Mucosa of descending colon (tissue), 3 donors: ENCODE measurements around the gene KHDRBS2. TPM values are rescaled to one million over a fixed set of nuclear protein-coding genes. Genes with fewer than 3 reads are reported as not detected.

ENCODE experiments used
- ATAC-seq: fragments of 200-7000 bp; cut with Tn5 transposase; one replicate; pipeline ENCODE4 v1.9.1; 2020; ENCODE audit warnings: mild to moderate bottlenecking, moderate library complexity
- DNase-seq, 3 donors: peaks; one replicate each; pipeline ENCODE4 v3.0.0-alpha.2; 2020
- H3K36me3 ChIP-seq: fragments of 200-600 bp; one replicate; pipeline ENCODE4 v1.8.0; 2021; ENCODE audit warnings: low read depth, mild to moderate bottlenecking
- H3K4me1 ChIP-seq: fragments of 200-600 bp; one replicate; pipeline ENCODE4 v1.8.0; 2021; ENCODE audit warnings: low read depth, mild to moderate bottlenecking
- H3K4me3 ChIP-seq: fragments of 200-600 bp; one replicate; pipeline ENCODE4 v1.8.0; 2021; ENCODE audit warnings: mild to moderate bottlenecking
- H3K9me3 ChIP-seq: fragments of 200-600 bp; one replicate; pipeline ENCODE4 v1.8.0; 2021; ENCODE audit warnings: mild to moderate bottlenecking
- intact Hi-C, 2 donors: fragments of 100-400 bp; cut with DNase I in 1 of 2; cut with micrococcal nuclease in 1 of 2; formaldehyde crosslinking; loops; one replicate each; pipeline versions ENCODE4 v1.11.0 to v1.11.1; 2022; cut with DNase I, micrococcal nuclease
- total RNA-seq, 3 donors: library from RNA; stranded (reverse); fragmentation: NEBNext Ultra II Directional in 2 of 3; extraction: Animal tissue kit (Norgen Biotek cat#: 25700) in 2 of 3; gene quantifications; one replicate each; pipeline versions ENCODE4 v1.2.1 to v1.2.4, GENCODE V29; 2021 to 2023
- TF ChIP-seq, protein P1 (sequence below): fragments of 200-600 bp; IDR thresholded peaks from one replicate; pipeline ENCODE4 v1.8.0; 2022; ENCODE audit warnings: antibody characterized with exemption, mild to moderate bottlenecking
- donor health status: DM: no; HTN: no; CAD: no; lungs with moderate emphysema.
- donor health status: DM: no; HTN: no; CAD: no.
- donor health status: DM: no; HTN: yes; CAD: no.

The KHDRBS2 gene
- total RNA-seq, 3 donors from 2014 or later = 0.82 to 2.9 (median 1.1) TPM

DNA sequence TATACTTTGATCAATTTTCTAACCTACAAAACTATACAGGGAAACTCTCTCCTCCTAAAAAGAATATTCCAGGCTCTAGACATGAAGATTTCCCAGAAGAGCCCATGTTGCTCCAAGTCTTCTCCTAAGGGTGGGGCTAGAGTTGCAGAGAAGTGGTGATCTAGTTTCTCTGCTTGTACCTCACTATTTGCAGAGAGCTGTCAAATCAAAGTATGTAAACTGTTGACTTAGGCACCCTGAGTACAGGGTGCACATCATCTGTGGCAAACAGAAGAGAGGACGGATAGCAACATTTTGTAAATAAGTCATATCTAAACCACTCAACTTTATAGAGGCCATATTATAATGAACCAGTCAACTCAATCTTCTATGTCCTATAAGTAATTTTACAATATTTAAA, 250.1 kb downstream of the KHDRBS2 start:
- H3K9me3 ChIP-seq = no peaks in the 10 kb centered on the region
- no peak overlapping the region for H3K4me3 ChIP-seq
- ATAC-seq (no peak), DNase-seq (no peak)
- TF ChIP-seq, protein P1, sequence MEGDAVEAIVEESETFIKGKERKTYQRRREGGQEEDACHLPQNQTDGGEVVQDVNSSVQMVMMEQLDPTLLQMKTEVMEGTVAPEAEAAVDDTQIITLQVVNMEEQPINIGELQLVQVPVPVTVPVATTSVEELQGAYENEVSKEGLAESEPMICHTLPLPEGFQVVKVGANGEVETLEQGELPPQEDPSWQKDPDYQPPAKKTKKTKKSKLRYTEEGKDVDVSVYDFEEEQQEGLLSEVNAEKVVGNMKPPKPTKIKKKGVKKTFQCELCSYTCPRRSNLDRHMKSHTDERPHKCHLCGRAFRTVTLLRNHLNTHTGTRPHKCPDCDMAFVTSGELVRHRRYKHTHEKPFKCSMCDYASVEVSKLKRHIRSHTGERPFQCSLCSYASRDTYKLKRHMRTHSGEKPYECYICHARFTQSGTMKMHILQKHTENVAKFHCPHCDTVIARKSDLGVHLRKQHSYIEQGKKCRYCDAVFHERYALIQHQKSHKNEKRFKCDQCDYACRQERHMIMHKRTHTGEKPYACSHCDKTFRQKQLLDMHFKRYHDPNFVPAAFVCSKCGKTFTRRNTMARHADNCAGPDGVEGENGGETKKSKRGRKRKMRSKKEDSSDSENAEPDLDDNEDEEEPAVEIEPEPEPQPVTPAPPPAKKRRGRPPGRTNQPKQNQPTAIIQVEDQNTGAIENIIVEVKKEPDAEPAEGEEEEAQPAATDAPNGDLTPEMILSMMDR = no peak
- H3K36me3 ChIP-seq = no peaks in the 10 kb centered on the region
- H3K4me1 ChIP-seq = no peaks in the 10 kb centered on the region
- intact Hi-C loops = no loop called here

DNA sequence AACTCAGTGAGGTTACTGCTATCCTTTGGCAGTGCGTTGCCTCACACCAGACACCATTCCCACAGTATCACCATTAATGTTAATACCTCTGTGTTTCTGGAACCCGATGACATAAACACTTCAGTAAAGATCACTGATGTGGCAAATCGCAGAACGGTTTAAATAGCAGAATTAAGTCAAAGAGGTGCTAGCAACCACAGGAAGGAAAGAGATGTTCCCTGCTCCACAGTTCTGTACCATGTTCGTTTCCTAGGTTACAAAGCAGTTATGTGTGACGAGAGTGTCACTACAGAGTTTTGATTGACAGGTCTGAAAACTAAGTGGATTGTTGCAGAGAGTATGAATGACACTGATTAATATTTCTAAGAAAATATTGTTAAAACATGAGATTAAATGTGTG, 272.3 kb downstream of the KHDRBS2 start:
- no peak for DNase-seq
- no peak for ATAC-seq
- intact Hi-C loops = no loop called here

DNA sequence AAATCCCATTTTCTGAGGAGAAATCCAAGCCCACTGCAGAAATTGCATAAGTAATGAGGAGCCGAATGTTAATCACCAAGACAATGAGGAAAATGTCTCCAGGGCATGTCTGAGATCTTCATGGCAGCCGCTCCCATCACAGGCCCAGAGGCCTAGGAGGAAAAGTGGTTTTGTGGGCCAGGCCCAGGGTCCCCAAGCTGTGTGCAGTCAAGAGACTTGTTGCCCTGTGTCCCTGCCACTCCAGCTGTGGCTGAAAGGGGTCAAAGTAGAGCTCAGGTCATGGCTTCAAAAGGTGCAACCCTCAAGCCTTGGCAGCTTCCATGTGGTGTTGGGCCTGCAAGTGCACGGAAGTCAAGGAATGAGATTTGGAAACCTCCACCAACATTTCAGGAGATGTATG, 276.6 kb downstream of the KHDRBS2 start:
- peaks cover 4% of the 10 kb centered on the region for H3K9me3 ChIP-seq
- intact Hi-C loops = no loop called here

More for the DNA sequence above, 272.3 kb downstream of the KHDRBS2 start:
- H3K9me3 ChIP-seq = peaks cover 4% of the 10 kb centered on the region
- no peaks in the 10 kb centered on the region for H3K36me3 ChIP-seq
- H3K4me1 ChIP-seq = no peaks in the 10 kb centered on the region
- no peak overlapping the region for H3K4me3 ChIP-seq
- TF ChIP-seq, protein P1 = no peak

DNA sequence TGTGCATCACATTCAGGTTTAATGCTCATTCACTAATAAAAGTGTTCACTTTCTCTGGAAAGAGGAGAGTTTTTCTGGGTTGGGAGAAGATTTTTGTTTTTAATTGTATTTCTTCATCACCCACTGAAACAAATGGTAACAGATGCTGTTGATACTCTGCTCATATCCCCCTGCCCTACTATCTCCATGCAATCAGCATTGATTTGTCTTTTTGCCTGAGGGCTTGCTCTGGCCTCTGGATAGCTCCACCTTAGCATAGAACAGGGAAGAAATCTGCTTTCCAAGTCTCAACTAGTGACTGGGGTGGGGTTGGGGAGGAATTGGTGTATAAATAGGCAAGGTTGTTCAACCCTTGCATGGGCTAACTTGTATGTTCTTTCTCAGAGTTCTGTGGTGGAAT, 296.4 kb downstream of the KHDRBS2 start:
- intact Hi-C loops = no loop called here
- ATAC-seq = no peak

More for the DNA sequence above, 276.6 kb downstream of the KHDRBS2 start:
- TF ChIP-seq, protein P1 = no peak
- Histone ChIP-seq H3K36me3 (no peaks in the 10 kb centered on the region), H3K4me1 (no peaks in the 10 kb centered on the region), H3K4me3 (no peak overlapping the region)
- ATAC-seq (no peak), DNase-seq (no peak)

DNA sequence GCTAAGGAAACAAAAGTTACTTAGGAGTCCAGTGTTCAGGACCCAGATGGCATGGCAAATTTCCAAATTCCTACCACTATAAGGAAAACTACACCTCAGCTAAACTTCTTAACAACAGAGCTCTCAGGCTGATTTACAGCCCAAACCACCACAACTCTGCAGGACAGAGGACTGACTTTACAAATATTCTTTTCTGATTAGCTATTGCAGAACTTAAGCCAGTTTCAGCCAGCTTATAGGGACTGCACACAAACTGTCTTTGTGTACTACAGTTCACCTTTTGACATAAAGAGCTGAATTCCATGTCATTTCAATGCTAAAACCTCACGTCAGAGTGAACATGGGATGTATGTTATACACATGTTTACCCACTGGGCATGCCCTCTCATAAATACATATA, 305.4 kb downstream of the KHDRBS2 start:
- TF ChIP-seq, protein P1 = no peak
- no peaks in the 10 kb centered on the region for H3K9me3 ChIP-seq
- no peak for DNase-seq
- H3K4me1 ChIP-seq = no peaks in the 10 kb centered on the region
- no peak for ATAC-seq
- H3K4me3 ChIP-seq = no peak overlapping the region
- intact Hi-C loops = no loop called here
- no peaks in the 10 kb centered on the region for H3K36me3 ChIP-seq

More for the DNA sequence above, 296.4 kb downstream of the KHDRBS2 start:
- no peak for DNase-seq
- Histone ChIP-seq H3K36me3 (no peaks in the 10 kb centered on the region), H3K4me1 (no peaks in the 10 kb centered on the region), H3K4me3 (no peak overlapping the region), H3K9me3 (no peaks in the 10 kb centered on the region)
- TF ChIP-seq, protein P1 = no peak

DNA sequence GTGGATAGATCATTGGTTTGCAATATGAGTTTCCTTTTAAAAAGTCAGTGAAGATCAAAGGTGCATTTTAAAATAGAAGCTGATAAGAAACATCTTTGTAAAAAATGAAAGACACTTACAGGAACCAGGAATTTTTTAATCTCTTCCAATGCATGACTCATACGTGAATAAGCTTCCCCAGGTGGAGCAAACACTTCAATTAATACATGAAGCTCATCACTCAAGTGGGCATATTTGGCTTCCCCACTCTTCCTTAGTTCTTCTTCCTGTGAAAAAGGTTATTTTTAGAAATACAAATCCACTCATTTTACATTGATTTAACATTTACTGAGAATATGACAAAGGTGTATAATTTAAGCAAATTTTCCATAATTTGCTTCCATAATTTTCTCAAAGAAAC, 308.1 kb downstream of the KHDRBS2 start:
- intact Hi-C loops = no loop called here
- ATAC-seq (no peak), DNase-seq (no peak)
- Histone ChIP-seq H3K4me3 (no peak overlapping the region), H3K9me3 (no peaks in the 10 kb centered on the region), H3K36me3 (no peaks in the 10 kb centered on the region), H3K4me1 (no peaks in the 10 kb centered on the region)
- TF ChIP-seq, protein P1 = no peak
